Parathyroid adenoma (tissue), 2 donors: Measurements from ENCODE around the gene PPP1R1A.
A peak's percentile ranks its signal among the peaks of the same experiment; 100 is the strongest.

Experiments used
- H2AFZ ChIP-seq: fragments of 300-600 bp; sonication (generic); one replicate; pipeline ENCODE4 v1.7.0; 2017; ENCODE audit warnings: antibody characterized with exemption, mild to moderate bottlenecking
- H3K27ac ChIP-seq: fragments of 300-600 bp; sonication (generic); one replicate; pipeline ENCODE4 v1.7.0; 2017
- H3K27me3 ChIP-seq: fragments of 300-600 bp; sonication (generic); one replicate; pipeline ENCODE4 v1.7.0; 2017; ENCODE audit warnings: low read length; ENCODE audit not compliant: control insufficient read depth, insufficient read depth
- H3K36me3 ChIP-seq: fragments of 300-600 bp; sonication (generic); one replicate; pipeline ENCODE4 v1.7.0; 2017; ENCODE audit warnings: low read length; ENCODE audit not compliant: control insufficient read depth, insufficient read depth
- H3K4me1 ChIP-seq: fragments of 300-600 bp; sonication (generic); one replicate; pipeline ENCODE4 v1.7.0; 2017; ENCODE audit warnings: control low read depth
- H3K4me2 ChIP-seq: fragments of 300-600 bp; sonication (generic); one replicate; pipeline ENCODE4 v1.7.0; 2017; ENCODE audit warnings: low read length
- H3K4me3 ChIP-seq: fragments of 300-600 bp; sonication (generic); one replicate; pipeline ENCODE4 v1.7.0; 2017; ENCODE audit warnings: low read depth, low read length
- H3K79me2 ChIP-seq: fragments of 300-600 bp; sonication (generic); one replicate; pipeline ENCODE4 v1.7.0; 2017; ENCODE audit warnings: control low read depth
- H3K9ac ChIP-seq: fragments of 300-600 bp; sonication (generic); one replicate; pipeline ENCODE4 v1.7.0; 2017; ENCODE audit warnings: mild to moderate bottlenecking
- H3K9me3 ChIP-seq: fragments of 300-600 bp; sonication (generic); one replicate; pipeline ENCODE4 v1.7.0; 2017; ENCODE audit warnings: low read length; ENCODE audit not compliant: control insufficient read depth
- TF ChIP-seq, protein P1 (sequence below): fragments of 300-600 bp; sonication (generic); IDR thresholded peaks from one replicate; pipeline ENCODE4 v1.7.0; 2017; ENCODE audit warnings: antibody characterized with exemption, mild to moderate bottlenecking
- donor health status: primary hyperparathyroidism.

Gene PPP1R1A

GRCh38 chr12:54581412-54581811 lies 7.0 kb downstream of the PPP1R1A start:
- Histone ChIP-seq H3K9ac (no peak overlapping the region), H3K4me1 (no peaks in the 10 kb centered on the region), H2AFZ (no peak overlapping the region), H3K4me2 (no peak overlapping the region), H3K79me2 (no peaks in the 10 kb centered on the region), H3K4me3 (no peak overlapping the region), H3K27ac (no peak overlapping the region), H3K9me3 (no peaks in the 10 kb centered on the region), H3K27me3 (no peaks in the 10 kb centered on the region), H3K36me3 (no peaks in the 10 kb centered on the region)
- TF ChIP-seq, protein P1, sequence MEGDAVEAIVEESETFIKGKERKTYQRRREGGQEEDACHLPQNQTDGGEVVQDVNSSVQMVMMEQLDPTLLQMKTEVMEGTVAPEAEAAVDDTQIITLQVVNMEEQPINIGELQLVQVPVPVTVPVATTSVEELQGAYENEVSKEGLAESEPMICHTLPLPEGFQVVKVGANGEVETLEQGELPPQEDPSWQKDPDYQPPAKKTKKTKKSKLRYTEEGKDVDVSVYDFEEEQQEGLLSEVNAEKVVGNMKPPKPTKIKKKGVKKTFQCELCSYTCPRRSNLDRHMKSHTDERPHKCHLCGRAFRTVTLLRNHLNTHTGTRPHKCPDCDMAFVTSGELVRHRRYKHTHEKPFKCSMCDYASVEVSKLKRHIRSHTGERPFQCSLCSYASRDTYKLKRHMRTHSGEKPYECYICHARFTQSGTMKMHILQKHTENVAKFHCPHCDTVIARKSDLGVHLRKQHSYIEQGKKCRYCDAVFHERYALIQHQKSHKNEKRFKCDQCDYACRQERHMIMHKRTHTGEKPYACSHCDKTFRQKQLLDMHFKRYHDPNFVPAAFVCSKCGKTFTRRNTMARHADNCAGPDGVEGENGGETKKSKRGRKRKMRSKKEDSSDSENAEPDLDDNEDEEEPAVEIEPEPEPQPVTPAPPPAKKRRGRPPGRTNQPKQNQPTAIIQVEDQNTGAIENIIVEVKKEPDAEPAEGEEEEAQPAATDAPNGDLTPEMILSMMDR, result no peak

DNA sequence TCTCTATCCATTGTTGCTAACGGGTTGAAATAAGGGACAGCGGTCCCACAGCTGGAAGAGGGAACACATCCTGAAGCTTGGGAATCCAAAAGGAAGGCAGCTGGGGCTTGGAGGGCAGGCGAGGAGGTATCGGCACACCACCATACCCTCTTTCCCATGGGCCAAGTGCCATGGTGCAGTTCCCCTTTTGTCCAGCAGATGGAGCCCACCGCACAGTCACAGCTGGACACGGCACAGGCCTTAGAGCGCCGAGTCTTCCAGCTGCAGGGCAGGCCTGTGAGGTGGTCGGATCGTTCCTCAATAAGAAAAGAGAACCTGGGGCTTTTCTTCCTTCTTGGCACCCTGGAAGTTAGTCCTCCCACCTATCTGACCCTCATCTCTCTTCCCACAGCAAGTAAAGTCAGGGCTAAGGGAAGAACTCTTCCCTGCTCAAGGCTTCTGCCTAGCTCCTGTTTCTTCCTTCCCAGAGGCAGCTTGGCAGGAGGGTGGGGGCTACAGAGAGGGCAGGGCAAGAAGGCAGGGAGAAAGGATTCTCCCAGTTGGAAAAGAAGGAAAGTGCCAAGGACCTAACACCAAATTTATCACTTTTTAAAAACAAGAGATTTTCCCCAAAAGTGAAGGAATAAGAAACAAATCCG lies 8.6 kb downstream of the PPP1R1A start:
- Histone ChIP-seq H3K9ac (no peak overlapping the region), H3K9me3 (no peaks in the 10 kb centered on the region), H3K79me2 (no peaks in the 10 kb centered on the region), H3K4me2 (no peak overlapping the region), H3K27me3 (no peaks in the 10 kb centered on the region), H3K4me1 (no peaks in the 10 kb centered on the region), H3K4me3 (no peak overlapping the region), H3K27ac (no peak overlapping the region), H2AFZ (peak overlapping the region; percentile 89), H3K36me3 (no peaks in the 10 kb centered on the region)
- TF ChIP-seq, protein P1, result peak; percentile 100

- H3K9ac ChIP-seq, result no peak overlapping the region
- H3K4me3 ChIP-seq, result no peak overlapping the region
- H3K27ac ChIP-seq, result no peak overlapping the region
- no peaks in the 10 kb centered on the region for H3K36me3 ChIP-seq
- H3K79me2 ChIP-seq, result no peaks in the 10 kb centered on the region
- no peaks in the 10 kb centered on the region for H3K4me1 ChIP-seq
- H2AFZ ChIP-seq, result no peak overlapping the region
- H3K9me3 ChIP-seq, result no peaks in the 10 kb centered on the region
- TF ChIP-seq, protein P1, result no peak
- H3K27me3 ChIP-seq, result no peaks in the 10 kb centered on the region
- H3K4me2 ChIP-seq, result no peak overlapping the region
Measured at GRCh38 chr12:54579258-54579657, 9.2 kb downstream of the PPP1R1A start.

- H3K4me2 ChIP-seq, result no peak overlapping the region
- H3K4me1 ChIP-seq, result no peaks in the 10 kb centered on the region
- H3K9me3 ChIP-seq, result no peaks in the 10 kb centered on the region
- no peak overlapping the region for H3K4me3 ChIP-seq
- TF ChIP-seq, protein P1, result no peak
- H3K27ac ChIP-seq, result no peak overlapping the region
- no peaks in the 10 kb centered on the region for H3K27me3 ChIP-seq
- no peak overlapping the region for H3K9ac ChIP-seq
- no peaks in the 10 kb centered on the region for H3K36me3 ChIP-seq
- H2AFZ ChIP-seq, result no peak overlapping the region
- H3K79me2 ChIP-seq, result no peaks in the 10 kb centered on the region
Measured at GRCh38 chr12:54578778-54579177, 9.7 kb downstream of the PPP1R1A start.

GRCh38 chr12:54572881-54573280 lies 15.6 kb downstream of the PPP1R1A start:
- H3K27ac ChIP-seq, result no peak overlapping the region
- H3K9ac ChIP-seq, result no peak overlapping the region
- no peaks in the 10 kb centered on the region for H3K79me2 ChIP-seq
- no peak overlapping the region for H3K4me3 ChIP-seq
- no peaks in the 10 kb centered on the region for H3K27me3 ChIP-seq
- TF ChIP-seq, protein P1, result no peak
- no peaks in the 10 kb centered on the region for H3K36me3 ChIP-seq
- no peaks in the 10 kb centered on the region for H3K4me1 ChIP-seq
- H3K9me3 ChIP-seq, result no peaks in the 10 kb centered on the region
- no peak overlapping the region for H2AFZ ChIP-seq
- no peak overlapping the region for H3K4me2 ChIP-seq
